Prostate gland (tissue), 2 donors: ENCODE results near the gene HLA-DPB1.

Experiments
- CTCF ChIP-seq, 4 experiments: fragments of 200-600 bp in 2 of 4; fragments of 450-650 bp in 2 of 4; sonication (generic) in 2 of 4; IDR thresholded peaks; 1 replicate in 3 of 4; 2 replicates in 1 of 4; pipeline ENCODE4 v1.5.1; 2016 to 2019; ENCODE audit warnings: antibody characterized with exemption in 4 of 4, mild to moderate bottlenecking in 2 of 4, moderate library complexity in 2 of 4
- POLR2A ChIP-seq: fragments of 450-650 bp; IDR thresholded peaks from one replicate; pipeline ENCODE4 v1.6.1; 2016; ENCODE audit warnings: antibody characterized with exemption, mild to moderate bottlenecking

GRCh38 chr6:33081098-33081824 is 5.5 kb downstream of the HLA-DPB1 start:
- TF ChIP-seq CTCF (IDR thresholded peaks at IDR 0.05) (no peak), POLR2A (no peak)
